Measurements from ENCODE around the gene PITPNM3.

Gene PITPNM3

GRCh38 chr17:6435968-6436367, 120.4 kb downstream of the PITPNM3 start:
- DNase-seq, result peak; percentile 71

GRCh38 chr17:6435051-6435450, 121.3 kb downstream of the PITPNM3 start, which contains the start of gene AIPL1:
Gene AIPL1 (minus strand): TSS chr17:6435121. CDS start chr17:6435104, 17 bp downstream.
- no peak for DNase-seq

- no peak for DNase-seq
These were observed 125.6 kb downstream of the PITPNM3 start for GRCh38 chr17:6430769-6431168.

- DNase-seq, result no peak
These were observed 127.1 kb downstream of the PITPNM3 start for GRCh38 chr17:6429266-6429665.

GRCh38 chr17:6428207-6428965, 128.0 kb downstream of the PITPNM3 start:
- no peak for DNase-seq

GRCh38 chr17:6427279-6427781, 129.0 kb downstream of the PITPNM3 start:
- DNase-seq, result no peak

- DNase-seq, result no peak
These were observed 129.8 kb downstream of the PITPNM3 start for GRCh38 chr17:6426356-6427101.

GRCh38 chr17:6425407-6425806, 130.9 kb downstream of the PITPNM3 start:
- no peak for DNase-seq

GRCh38 chr17:6423931-6424330, 132.4 kb downstream of the PITPNM3 start:
- DNase-seq, result no peak

GRCh38 chr17:6422654-6423241, 133.6 kb downstream of the PITPNM3 start:
- no peak for DNase-seq

GRCh38 chr17:6421700-6422604, 134.4 kb downstream of the PITPNM3 start:
- peak; percentile 80 for DNase-seq

- peak; percentile 85 for DNase-seq
These were observed 136.1 kb downstream of the PITPNM3 start for GRCh38 chr17:6420173-6420641.

- no peak for DNase-seq
These were observed 140.7 kb downstream of the PITPNM3 start for GRCh38 chr17:6415616-6416015.

GRCh38 chr17:6413065-6413464, 143.3 kb downstream of the PITPNM3 start:
- DNase-seq, result peak; percentile 71

GRCh38 chr17:6408735-6409134, 147.6 kb downstream of the PITPNM3 start:
- DNase-seq, result no peak

- DNase-seq, result no peak
These were observed 148.1 kb downstream of the PITPNM3 start for GRCh38 chr17:6408276-6408675.

GRCh38 chr17:6402258-6402657, 154.1 kb downstream of the PITPNM3 start:
- DNase-seq, result no peak
